ENCODE results near the gene CA11. TPM values are rescaled to one million over a fixed set of nuclear protein-coding genes. Genes with fewer than 3 reads are reported as not detected.

The CA11 gene
- total RNA-seq, 3 donors from 2014 or later = 1.8 to 19.9 (median 3.7) TPM

DNA sequence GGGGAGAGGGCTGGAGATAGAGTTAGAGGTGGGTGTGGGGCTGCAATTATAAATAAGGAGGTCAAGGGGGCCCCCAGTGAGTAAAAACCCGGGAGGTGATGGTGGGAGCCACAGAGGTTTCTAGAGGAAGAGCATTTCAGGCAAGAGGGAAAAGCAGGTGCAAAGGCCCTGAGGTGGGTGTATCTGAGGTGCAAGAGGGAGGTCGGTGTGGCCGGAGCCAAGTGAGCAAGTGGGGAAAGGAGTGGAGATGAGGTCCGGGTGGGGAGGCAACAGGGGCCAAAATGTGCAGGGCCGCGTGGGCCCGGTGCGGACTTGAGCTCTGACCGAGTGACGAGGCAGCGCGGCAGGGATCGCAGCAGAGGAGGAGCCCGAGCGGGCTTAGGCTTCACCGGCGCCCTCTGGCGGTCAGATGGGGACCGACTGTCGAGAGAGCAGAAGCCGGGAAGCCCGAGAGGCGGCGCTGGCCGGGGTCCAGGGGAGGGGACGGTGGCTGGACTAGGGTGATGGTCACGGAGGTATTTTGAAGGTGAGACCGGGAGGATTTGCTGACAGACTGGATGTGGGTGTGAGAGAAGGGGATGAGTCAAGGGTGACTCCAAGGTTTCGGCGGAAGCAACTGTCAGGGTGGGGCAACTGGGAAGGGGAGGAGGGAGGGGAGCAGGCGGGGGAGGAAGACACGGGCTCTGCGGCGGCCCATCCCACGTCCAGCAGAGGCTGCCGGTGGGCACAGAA, 57.2 kb downstream of the CA11 start:
- no peak overlapping the region for H3K4me3 ChIP-seq
- DNase-seq = peak; percentile 92 to 98 (median 94)
- peaks cover 14% of the 10 kb centered on the region for H3K4me1 ChIP-seq (ENCODE audit: low read depth)
- H3K36me3 ChIP-seq (ENCODE audit: low read depth) = no peaks in the 10 kb centered on the region
- intact Hi-C loops (cut with DNase I, micrococcal nuclease) = loop anchor here in 1 of 2 donors (5.0 kb wide), 1 partner anchor 97 kb away; no protein-coding TSS in a partner anchor
- TF ChIP-seq, protein P1, sequence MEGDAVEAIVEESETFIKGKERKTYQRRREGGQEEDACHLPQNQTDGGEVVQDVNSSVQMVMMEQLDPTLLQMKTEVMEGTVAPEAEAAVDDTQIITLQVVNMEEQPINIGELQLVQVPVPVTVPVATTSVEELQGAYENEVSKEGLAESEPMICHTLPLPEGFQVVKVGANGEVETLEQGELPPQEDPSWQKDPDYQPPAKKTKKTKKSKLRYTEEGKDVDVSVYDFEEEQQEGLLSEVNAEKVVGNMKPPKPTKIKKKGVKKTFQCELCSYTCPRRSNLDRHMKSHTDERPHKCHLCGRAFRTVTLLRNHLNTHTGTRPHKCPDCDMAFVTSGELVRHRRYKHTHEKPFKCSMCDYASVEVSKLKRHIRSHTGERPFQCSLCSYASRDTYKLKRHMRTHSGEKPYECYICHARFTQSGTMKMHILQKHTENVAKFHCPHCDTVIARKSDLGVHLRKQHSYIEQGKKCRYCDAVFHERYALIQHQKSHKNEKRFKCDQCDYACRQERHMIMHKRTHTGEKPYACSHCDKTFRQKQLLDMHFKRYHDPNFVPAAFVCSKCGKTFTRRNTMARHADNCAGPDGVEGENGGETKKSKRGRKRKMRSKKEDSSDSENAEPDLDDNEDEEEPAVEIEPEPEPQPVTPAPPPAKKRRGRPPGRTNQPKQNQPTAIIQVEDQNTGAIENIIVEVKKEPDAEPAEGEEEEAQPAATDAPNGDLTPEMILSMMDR (IDR thresholded peaks at IDR 0.05) = peak; percentile 93
- H3K9me3 ChIP-seq = no peaks in the 10 kb centered on the region
- ATAC-seq = peak; percentile 91

Other genes with a start within 250 kb of the CA11 start
- gene GRWD1, start 200.2 kb downstream of the CA11 start, total RNA-seq = 10 to 100 TPM; 19.7 to 26.8 (median 24.3) TPM
- gene KCNJ14, start 190.6 kb downstream of the CA11 start, total RNA-seq = 1 to 10 TPM in 1 of 3 donors, under 1 TPM in 2; 0.46 to 1.3 (median 0.67) TPM
- gene CYTH2, start 176.8 kb downstream of the CA11 start, total RNA-seq = 10 to 100 TPM; 66.3 to 86.9 (median 69.3) TPM
- gene LMTK3, start 134.4 kb downstream of the CA11 start, total RNA-seq = 1 to 10 TPM in 2 of 3 donors, under 1 TPM in 1; 0.48 to 2.6 (median 1.3) TPM
- gene SULT2B1, start 94.0 kb downstream of the CA11 start, total RNA-seq = 1 to 10 TPM in 2 of 3 donors, under 1 TPM in 1; 0.51 to 3.1 (median 1.1) TPM
- not detected for gene SPACA4, start 39.4 kb downstream of the CA11 start, total RNA-seq
- 100 to 1,000 TPM in 2 of 3 donors, 10 to 100 TPM in 1; 97.8 to 180 (median 175) TPM for gene FAM83E, start 31.1 kb downstream of the CA11 start, total RNA-seq
- 1,000 to 10,000 TPM in 2 of 3 donors, 100 to 1,000 TPM in 1; 999 to 1,336 (median 1,270) TPM for gene RPL18, start 27.0 kb downstream of the CA11 start, total RNA-seq
- 10 to 100 TPM; 37.9 to 54.8 (median 50.2) TPM for gene SPHK2, start 26.7 kb downstream of the CA11 start, total RNA-seq
- gene DBP, start 8.8 kb downstream of the CA11 start, total RNA-seq = 10 to 100 TPM in 2 of 3 donors, 1 to 10 TPM in 1; 8.2 to 18.4 (median 11.1) TPM
- 1 to 10 TPM in 1 of 3 donors, under 1 TPM in 2; 0.22 to 1.2 (median 0.46) TPM for gene NTN5, start 26.8 kb upstream of the CA11 start, total RNA-seq
- 100 to 1,000 TPM in 2 of 3 donors, 10 to 100 TPM in 1; 44.7 to 137 (median 116) TPM for gene FUT2, start 49.8 kb upstream of the CA11 start, total RNA-seq
- 1 to 10 TPM in 1 of 3 donors, under 1 TPM in 2; 0.31 to 2.4 (median 0.61) TPM for gene MAMSTR, start 73.5 kb upstream of the CA11 start, total RNA-seq
- gene RASIP1, start 94.4 kb upstream of the CA11 start, total RNA-seq = 1 to 10 TPM; 1.7 to 8.6 (median 3.2) TPM
- gene IZUMO1, start 100.7 kb upstream of the CA11 start, total RNA-seq = not detected
- 1 to 10 TPM in 1 of 3 donors, under 1 TPM in 2; 0.17 to 1.5 (median 0.72) TPM for gene FUT1, start 106.5 kb upstream of the CA11 start, total RNA-seq
- not detected for gene FGF21, start 109.3 kb upstream of the CA11 start, total RNA-seq
- gene BCAT2, start 164.8 kb upstream of the CA11 start, total RNA-seq = 10 to 100 TPM; 46.6 to 82.6 (median 57.4) TPM
- 10 to 100 TPM in 1 of 3 donors, 1 to 10 TPM in 2; 2.4 to 10.1 (median 2.4) TPM for gene HSD17B14, start 190.3 kb upstream of the CA11 start, total RNA-seq
- gene PLEKHA4, start 222.4 kb upstream of the CA11 start, total RNA-seq = 10 to 100 TPM in 2 of 3 donors, 1 to 10 TPM in 1; 4.6 to 30.2 (median 21.5) TPM
- 10 to 100 TPM; 31.8 to 47.7 (median 44.6) TPM for gene PPP1R15A, start 226.2 kb upstream of the CA11 start, total RNA-seq

All from mucosa of descending colon (tissue), 3 donors.